Nephron (organoid): ENCODE measurements around the gene RAPGEF4.
A peak's percentile ranks its signal among the peaks of the same experiment; 100 is the strongest.

Experiments used
- H3K27ac Mint-ChIP-seq, 3 experiments: 2 replicates each; pipeline ENCODE4 v1.8.0; 2020; ENCODE audit warnings: mixed read lengths in 3 of 3, mild to moderate bottlenecking in 2 of 3, moderate library complexity in 1 of 3
- H3K27me3 Mint-ChIP-seq: 2 replicates; pipeline ENCODE4 v1.8.0; 2021; ENCODE audit warnings: low read depth, mild to moderate bottlenecking, moderate library complexity, mixed read lengths
- H3K36me3 Mint-ChIP-seq: 2 replicates; pipeline ENCODE4 v1.8.0; 2020; ENCODE audit warnings: low read depth, mixed read lengths
- H3K4me1 Mint-ChIP-seq: 2 replicates; pipeline ENCODE4 v1.8.0; 2020; ENCODE audit warnings: mixed read lengths
- H3K4me3 Mint-ChIP-seq, 3 experiments: 2 replicates each; pipeline ENCODE4 v1.8.0; 2020; ENCODE audit warnings: mild to moderate bottlenecking in 3 of 3, mixed read lengths in 3 of 3, moderate library complexity in 2 of 3
- H3K9me3 Mint-ChIP-seq: 2 replicates; pipeline ENCODE4 v1.8.0; 2020; ENCODE audit warnings: mixed read lengths
- CTCF ChIP-seq, 3 experiments: fragments of 200-600 bp; sonication (generic); IDR thresholded peaks; one replicate each; pipeline ENCODE4 v1.5.0; 2021; ENCODE audit warnings: antibody characterized with exemption in 3 of 3; ENCODE audit not compliant: unreplicated experiment in 3 of 3

RAPGEF4 gene

DNA sequence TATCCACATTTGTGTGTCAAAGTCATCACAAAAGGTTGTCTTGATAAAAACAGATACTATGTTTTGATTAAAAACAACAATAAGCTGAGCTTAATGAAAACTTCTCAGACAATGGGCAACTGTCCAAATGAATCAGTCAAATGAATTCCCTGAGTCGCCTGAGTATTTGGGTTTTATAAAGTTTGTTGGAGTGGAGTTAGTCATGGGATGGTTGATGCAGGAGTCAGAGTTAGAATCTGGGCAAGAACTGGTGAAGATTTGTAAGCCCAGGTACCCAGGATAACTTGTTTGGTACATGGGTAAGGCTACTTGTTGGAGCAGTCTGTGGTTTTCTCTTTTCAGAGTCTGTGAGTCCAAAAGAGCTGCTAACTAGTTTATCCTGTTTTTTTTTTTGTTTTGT lies 34.4 kb upstream of the RAPGEF4 start:
- TF ChIP-seq CTCF (IDR thresholded peaks at IDR 0.05; ENCODE audit: unreplicated experiment in 3 of 3) = no peak
- Mint-ChIP-seq H3K36me3 (no peaks in the 10 kb centered on the region), H3K27me3 (no peaks in the 10 kb centered on the region), H3K4me3 (no peak overlapping the region), H3K4me1 (peaks cover 12% of the 10 kb centered on the region), H3K9me3 (peaks cover 1% of the 10 kb centered on the region), H3K27ac (no peak overlapping the region)

- H3K9me3 Mint-ChIP-seq = no peaks in the 10 kb centered on the region
- H3K4me1 Mint-ChIP-seq = peaks cover 12% of the 10 kb centered on the region
- TF ChIP-seq CTCF (IDR thresholded peaks at IDR 0.05; ENCODE audit: unreplicated experiment in 3 of 3) = no peak
- H3K4me3 Mint-ChIP-seq = no peak overlapping the region
- H3K36me3 Mint-ChIP-seq = no peaks in the 10 kb centered on the region
- H3K27me3 Mint-ChIP-seq = no peaks in the 10 kb centered on the region
- H3K27ac Mint-ChIP-seq = peak overlapping the region in 2 of 3 experiments; percentile 14 to 76
These were observed 33.2 kb upstream of the RAPGEF4 start for GRCh38 chr2:172702451-172702850.

GRCh38 chr2:172704072-172704936 lies 31.3 kb upstream of the RAPGEF4 start:
- no peaks in the 10 kb centered on the region for H3K9me3 Mint-ChIP-seq
- peak; percentile 24 to 48 (median 37) for TF ChIP-seq CTCF (IDR thresholded peaks at IDR 0.05; ENCODE audit: unreplicated experiment in 3 of 3)

DNA sequence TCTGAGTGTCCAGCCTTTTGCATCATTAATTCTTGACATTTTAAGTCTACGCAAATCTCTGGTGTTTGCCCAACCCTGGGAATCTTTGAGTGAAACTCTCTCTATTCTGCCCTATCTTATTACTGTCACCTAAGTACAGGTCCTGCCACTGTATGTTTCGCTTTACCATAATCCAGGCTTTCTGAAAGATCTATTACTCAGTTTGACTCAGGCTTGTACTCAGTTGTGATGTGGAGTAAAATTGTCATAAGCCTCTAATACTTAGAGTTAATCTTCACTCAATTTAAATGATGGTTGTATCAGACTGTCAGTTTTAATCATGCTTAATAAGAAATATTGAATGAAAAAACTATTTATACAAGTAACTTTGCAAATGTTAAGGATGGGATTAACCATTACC lies 30.3 kb upstream of the RAPGEF4 start:
- Mint-ChIP-seq H3K27ac (no peak overlapping the region), H3K9me3 (no peaks in the 10 kb centered on the region)

More at GRCh38 chr2:172704072-172704936, 31.3 kb upstream of the RAPGEF4 start:
- Mint-ChIP-seq H3K27ac (no peak overlapping the region), H3K27me3 (peaks cover 4% of the 10 kb centered on the region), H3K36me3 (no peaks in the 10 kb centered on the region), H3K4me3 (no peak overlapping the region), H3K4me1 (peaks cover 12% of the 10 kb centered on the region)

DNA sequence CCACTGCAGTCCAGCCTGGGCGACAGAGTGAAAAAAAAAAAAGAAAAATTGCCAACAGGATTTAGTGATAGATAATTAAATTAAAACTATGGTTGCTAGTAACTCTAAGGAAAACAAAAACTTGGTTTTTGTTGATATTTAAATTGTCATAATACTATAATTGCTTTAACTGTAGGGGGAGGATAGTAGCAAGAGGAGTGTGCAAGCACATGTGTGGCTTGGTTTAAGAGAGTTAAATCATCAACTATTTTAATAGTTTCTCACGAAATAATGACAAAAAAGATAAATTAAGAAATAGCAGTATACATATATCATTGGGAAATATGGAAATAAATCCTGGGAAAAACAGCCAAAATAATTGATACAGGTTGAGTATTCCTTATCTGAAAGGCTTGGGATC lies 27.4 kb upstream of the RAPGEF4 start:
- Mint-ChIP-seq H3K4me3 (no peak overlapping the region), H3K4me1 (peaks cover 5% of the 10 kb centered on the region), H3K27ac (no peak overlapping the region), H3K27me3 (peaks cover 4% of the 10 kb centered on the region), H3K36me3 (no peaks in the 10 kb centered on the region), H3K9me3 (no peaks in the 10 kb centered on the region)
- TF ChIP-seq CTCF (IDR thresholded peaks at IDR 0.05; ENCODE audit: unreplicated experiment in 3 of 3) = no peak

More for the DNA sequence above, 30.3 kb upstream of the RAPGEF4 start:
- TF ChIP-seq CTCF (IDR thresholded peaks at IDR 0.05; ENCODE audit: unreplicated experiment in 3 of 3) = no peak
- H3K36me3 Mint-ChIP-seq = no peaks in the 10 kb centered on the region
- H3K27me3 Mint-ChIP-seq = peaks cover 4% of the 10 kb centered on the region
- H3K4me3 Mint-ChIP-seq = no peak overlapping the region
- H3K4me1 Mint-ChIP-seq = peaks cover 12% of the 10 kb centered on the region
